ENCODE data around the gene ETS1. TPM values are rescaled to one million over a fixed set of nuclear protein-coding genes. Genes with fewer than 3 reads are reported as not detected.

ETS1 gene
- total RNA-seq = 46.5 and 48.0 TPM in 2 replicates

GRCh38 chr11:128587415-128587814, at the start of gene ETS1:
ETS1 (minus strand) TSS chr11:128587558; CDS start chr11:128573130, 14,428 bp downstream.

Other genes with a start within 250 kb of the ETS1 start
- 0.58 and 0.99 TPM in 2 replicates for gene FLI1, start 106.5 kb upstream of the ETS1 start, total RNA-seq